GM12878 (cell line): ENCODE results near the gene RBPJL. TPM values are rescaled to one million over a fixed set of nuclear protein-coding genes. Genes with fewer than 3 reads are reported as not detected.

Source experiments
- ATAC-seq: fragments of 200-7000 bp; cut with Tn5 transposase; 3 replicates; pipeline ENCODE4 v1.9.1; 2020; ENCODE audit warnings: mild to moderate bottlenecking, moderate library complexity
- BruUV-seq: library from RNA; stranded (reverse); fragments of 400-500 nt; replicated peaks from 2 replicates; lab custom pipeline; 2021; lab: Mats Ljungman, UMichigan
- CTCF ChIA-PET: fragments of 300-600 bp; sonication (Branson Sonifier 250); formaldehyde crosslinking; extraction: SDS; loops from one replicate; lab custom pipeline; 2021; ENCODE audit warnings: inconsistent platforms; lab: Yijun Ruan, JAX
- POLR2A ChIA-PET: fragments of 350-600 bp; formaldehyde crosslinking; extraction: SDS; loops from one replicate; lab custom pipeline; 2021; ENCODE audit warnings: inconsistent platforms; lab: Charles Lee
- RAD21 ChIA-PET: fragments of 300-600 bp; sonication (Branson Sonifier 250); formaldehyde crosslinking; loops from one replicate; lab custom pipeline; 2023; ENCODE audit warnings: antibody characterized with exemption; ENCODE audit not compliant: unreplicated experiment; lab: Charles Lee
- SMC1A ChIA-PET: fragments of 300-600 bp; sonication (Branson Sonifier 250); formaldehyde crosslinking; loops from one replicate; lab custom pipeline; 2023; ENCODE audit not compliant: unreplicated experiment, uncharacterized antibody; lab: Charles Lee
- DNase-seq: peaks from one replicate; pipeline ENCODE4 v3.0.0-alpha.2; 2011; ENCODE audit warnings: low read depth, low spot score
- FAIRE-seq: peaks from 3 replicates; lab custom pipeline; 2011; peaks lifted over from hg19 to GRCh38; lab: Jason Lieb, UNC
- H2AFZ ChIP-seq: 2 replicates; pipeline ENCODE4 v1.6.0; 2011; ENCODE audit warnings: low read depth, low read length, control low read depth; ENCODE audit not compliant: control insufficient read depth
- H3K27ac ChIP-seq: 2 replicates; pipeline ENCODE4 v1.5.1; 2011; ENCODE audit warnings: control low read depth; ENCODE audit not compliant: control insufficient read depth, insufficient read depth
- H3K27me3 ChIP-seq, 2 experiments: replicated peaks in 1 of 2; 2 replicates each; pipeline versions ENCODE4 v1.6.0 to v1.6.1; 2011; ENCODE audit warnings: low read length in 1 of 2; ENCODE audit not compliant: control insufficient read depth in 2 of 2, insufficient read depth in 2 of 2
- H3K36me3 ChIP-seq, 2 experiments: 2 replicates each; pipeline ENCODE4 v1.5.1; 2011; ENCODE audit warnings: low read length in 1 of 2; ENCODE audit not compliant: control insufficient read depth in 2 of 2, insufficient read depth in 2 of 2
- H3K4me1 ChIP-seq: 2 replicates; pipeline ENCODE4 v1.6.1; 2011; ENCODE audit warnings: mild to moderate bottlenecking, low read length, moderate library complexity, mixed read lengths; ENCODE audit not compliant: control insufficient read depth, insufficient read depth
- H3K4me2 ChIP-seq: 2 replicates; pipeline ENCODE4 v1.6.0; 2011; ENCODE audit warnings: control low read depth; ENCODE audit not compliant: control insufficient read depth, insufficient read depth
- H3K4me3 ChIP-seq: fragments of 200-600 bp; sonication (generic); 2 replicates; pipeline ENCODE4 v1.5.1; 2016
- H3K79me2 ChIP-seq: 2 replicates; pipeline ENCODE4 v1.6.0; 2011; ENCODE audit warnings: low read length; ENCODE audit not compliant: control insufficient read depth, insufficient read depth
- H3K9ac ChIP-seq: 2 replicates; pipeline ENCODE4 v1.8.0; 2011; ENCODE audit warnings: low read length, control low read depth, mixed read lengths; ENCODE audit not compliant: control insufficient read depth, insufficient read depth
- H3K9me3 ChIP-seq: replicated peaks from 3 replicates; pipeline ENCODE4 v1.5.1; 2011; ENCODE audit warnings: mild to moderate bottlenecking, low read length; ENCODE audit not compliant: control insufficient read depth, insufficient read depth
- H4K20me1 ChIP-seq: 2 replicates; pipeline ENCODE4 v1.6.0; 2011; ENCODE audit not compliant: control insufficient read depth, insufficient read depth
- CBX3 ChIP-seq: fragments of 200-600 bp; sonication (generic); IDR thresholded peaks from 2 replicates; pipeline ENCODE4 v1.6.1; 2016; ENCODE audit warnings: low read depth, borderline replicate concordance
- CHD1 ChIP-seq: IDR thresholded peaks from 2 replicates; pipeline ENCODE4 v1.6.1; 2012; ENCODE audit warnings: low read depth, low read length, improper control_type of control experiment
- CHD2 ChIP-seq: IDR thresholded peaks from 2 replicates; pipeline ENCODE4 v1.6.1; 2011; ENCODE audit warnings: low read depth, low read length, improper control_type of control experiment, borderline replicate concordance
- CTCF ChIP-seq, 3 experiments: IDR thresholded peaks in 2 of 3; conservative IDR thresholded peaks in 1 of 3; 2 replicates each; pipeline ENCODE4 v1.5.1; 2011; ENCODE audit warnings: low read depth in 3 of 3, low read length in 3 of 3, mild to moderate bottlenecking in 3 of 3, control low read depth in 2 of 3, moderate library complexity in 2 of 3, inconsistent platforms in 1 of 3, mixed read lengths in 1 of 3; ENCODE audit not compliant: control insufficient read depth in 2 of 3, insufficient read depth in 1 of 3; ENCODE audit errors: extremely low read depth in 1 of 3
- E2F8 ChIP-seq: fragments of 450-650 bp; IDR thresholded peaks from 2 replicates; pipeline ENCODE4 v1.6.1; 2018; ENCODE audit warnings: mild to moderate bottlenecking, low read depth, moderate library complexity; ENCODE audit not compliant: partially characterized antibody
- MTA2 ChIP-seq: fragments of 450-650 bp; IDR thresholded peaks from 2 replicates; pipeline ENCODE4 v1.6.1; 2016; ENCODE audit warnings: low read depth, mild to moderate bottlenecking, moderate library complexity
- NBN ChIP-seq: fragments of 450-650 bp; IDR thresholded peaks from 2 replicates; pipeline ENCODE4 v1.6.1; 2016
- NFYB ChIP-seq: IDR thresholded peaks from 2 replicates; pipeline ENCODE4 v1.6.1; 2011; ENCODE audit warnings: low read depth, mild to moderate bottlenecking, low read length, improper control_type of control experiment, moderate library complexity; ENCODE audit not compliant: insufficient read depth
- PAX8 ChIP-seq: fragments of 450-650 bp; IDR thresholded peaks from 2 replicates; pipeline ENCODE4 v1.6.1; 2017; ENCODE audit warnings: mild to moderate bottlenecking, moderate library complexity
- RFX5 ChIP-seq: IDR thresholded peaks from 2 replicates; pipeline ENCODE4 v1.6.1; 2011; ENCODE audit warnings: low read depth, low read length, improper control_type of control experiment
- YBX1 ChIP-seq: fragments of 450-650 bp; IDR thresholded peaks from 2 replicates; pipeline ENCODE4 v1.6.1; 2016; ENCODE audit warnings: antibody characterized with exemption
- ZBED1 ChIP-seq: IDR thresholded peaks from 2 replicates; pipeline ENCODE4 v1.6.1; 2016; ENCODE audit warnings: borderline replicate concordance
- ZNF687 ChIP-seq: fragments of 450-650 bp; IDR thresholded peaks from 2 replicates; pipeline ENCODE4 v1.6.1; 2017; ENCODE audit warnings: mild to moderate bottlenecking, moderate library complexity
- WGBS: methylation state at CpG from one replicate; pipeline ENCODE4 v1.1.6; 2016; ENCODE audit warnings: low lambda C conversion rate; ENCODE audit not compliant: insufficient replicate concordance, insufficient coverage; ENCODE audit errors: missing lambda C conversion rate; 5-methylcytosine and 5-hydroxymethylcytosine counted together
- in situ Hi-C: fragments of 300-500 bp; cut with MboI; formaldehyde crosslinking; loops from 9 replicates; pipeline ENCODE4 v1.14.3; 2018; ENCODE audit warnings: mixed read lengths
- intact Hi-C: fragments of 100-400 bp; cut with micrococcal nuclease; formaldehyde crosslinking; loops from one replicate; pipeline ENCODE4 v1.14.2; 2022; ENCODE audit not compliant: unreplicated experiment
- polyA plus RNA-seq, 11 experiments: library from polyadenylated mRNA; depleted of rRNA in 4 of 11; unstranded in 6 of 11; stranded (reverse) in 5 of 11; fragments of >200 nt; fragmentation: Nextera tagmentation in 4 of 11; fragmentation: Illumina TruSeq in 1 of 11; extraction: Ambion mirVana in 4 of 11; extraction: Trizol in 1 of 11; gene quantifications; 1 replicate in 1 of 11; 2 replicates in 10 of 11; pipeline versions ENCODE4 v1.2.1 to v1.2.3, GENCODE V29; 2011 to 2016; ENCODE audit warnings: inconsistent platforms in 2 of 11, missing spikeins in 2 of 11, low read depth in 1 of 11
- total RNA-seq, 4 experiments: library from RNA; depleted of rRNA in 3 of 4; stranded (reverse); fragments of >200 nt in 3 of 4; fragmentation: Illumina TruSeq in 1 of 4; extraction: Trizol in 1 of 4; gene quantifications; 2 replicates each; pipeline versions ENCODE4 v1.2.1 to v1.2.3, GENCODE V29; 2013 to 2021
- TF ChIP-seq, protein P1 (sequence below): IDR thresholded peaks from 2 replicates; pipeline ENCODE4 v1.6.1; 2012; ENCODE audit warnings: low read depth, low read length, improper control_type of control experiment

RBPJL gene
- total and polyA plus RNA-seq, 10 of the 15 experiments (the other 5 are each of a cell fraction or from before 2014, with no cell fraction given), result 0.18 TPM; not detected in 9

GRCh38 chr20:45283551-45284057, 23.0 kb upstream of the RBPJL start:
- TF ChIP-seq NBN (no peak), PAX8 (no peak), RFX5 (no peak), MTA2 (no peak), CHD1 (no peak), ZBED1 (no peak), ZNF687 (no peak), CHD2 (no peak), CTCF (IDR thresholded peaks at IDR 0.05 in 2 of 3, conservative IDR thresholded peaks at IDR 0.05 in 1 of 3; ENCODE audit: control insufficient read depth in 2 of 3, extremely low read depth in 1 of 3, insufficient read depth in 1 of 3, low read depth in 3 of 3, low read length in 3 of 3) (no peak), NFYB (no peak), E2F8 (no peak), CBX3 (no peak), YBX1 (no peak)
- TF ChIP-seq, protein P1, sequence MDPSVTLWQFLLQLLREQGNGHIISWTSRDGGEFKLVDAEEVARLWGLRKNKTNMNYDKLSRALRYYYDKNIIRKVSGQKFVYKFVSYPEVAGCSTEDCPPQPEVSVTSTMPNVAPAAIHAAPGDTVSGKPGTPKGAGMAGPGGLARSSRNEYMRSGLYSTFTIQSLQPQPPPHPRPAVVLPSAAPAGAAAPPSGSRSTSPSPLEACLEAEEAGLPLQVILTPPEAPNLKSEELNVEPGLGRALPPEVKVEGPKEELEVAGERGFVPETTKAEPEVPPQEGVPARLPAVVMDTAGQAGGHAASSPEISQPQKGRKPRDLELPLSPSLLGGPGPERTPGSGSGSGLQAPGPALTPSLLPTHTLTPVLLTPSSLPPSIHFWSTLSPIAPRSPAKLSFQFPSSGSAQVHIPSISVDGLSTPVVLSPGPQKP, result no peak
- no peak for ATAC-seq
- no peaks in the 10 kb centered on the region for H3K36me3 ChIP-seq
- no peaks in the 10 kb centered on the region for H3K79me2 ChIP-seq
- no peak overlapping the region for H2AFZ ChIP-seq
- intact Hi-C loops, result no loop called here
- peaks cover 2% of the 10 kb centered on the region in 2 experiments; a peak in 3 of 4 replicates for H3K27me3 ChIP-seq
- RAD21 ChIA-PET, result no interaction called here
- H3K27ac ChIP-seq, result no peak overlapping the region
- no peak overlapping the region for H3K4me2 ChIP-seq
- H4K20me1 ChIP-seq, result no peaks in the 10 kb centered on the region
- no peaks in the 10 kb centered on the region for H3K9me3 ChIP-seq
- H3K9ac ChIP-seq, result no peak overlapping the region
- no peak for FAIRE-seq
- no peak overlapping the region for H3K4me3 ChIP-seq
- 31% methylated on average over 4 of the region's 4 CpGs for WGBS
- SMC1A ChIA-PET, result interaction anchor here (1.0 kb wide), 1 partner anchor 9 kb away, joined by 3 read pairs; no protein-coding TSS in a partner anchor
- no TSS peak for BruUV-seq
- CTCF ChIA-PET, result interaction anchor here (1.4 to 1.7 kb wide), 2 partner anchors 10 to 37 kb away, joined by 4 read pairs; no protein-coding TSS in a partner anchor
- in situ Hi-C loops, result no loop called here
- no peak for DNase-seq
- no peaks in the 10 kb centered on the region for H3K4me1 ChIP-seq
- POLR2A ChIA-PET, result no interaction called here
